GM12878 (cell line): Measurements from ENCODE around the gene DNAJB4. TPM values are rescaled to one million over a fixed set of nuclear protein-coding genes. Genes with fewer than 3 reads are reported as not detected.

Experiments used
- ATAC-seq: fragments of 200-7000 bp; cut with Tn5 transposase; 3 replicates; pipeline ENCODE4 v1.9.1; 2020; ENCODE audit warnings: mild to moderate bottlenecking, moderate library complexity
- BruUV-seq: library from RNA; stranded (reverse); fragments of 400-500 nt; replicated peaks from 2 replicates; lab custom pipeline; 2021; lab: Mats Ljungman, UMichigan
- CTCF ChIA-PET: fragments of 300-600 bp; sonication (Branson Sonifier 250); formaldehyde crosslinking; extraction: SDS; loops from one replicate; lab custom pipeline; 2021; ENCODE audit warnings: inconsistent platforms; lab: Yijun Ruan, JAX
- POLR2A ChIA-PET: fragments of 350-600 bp; formaldehyde crosslinking; extraction: SDS; loops from one replicate; lab custom pipeline; 2021; ENCODE audit warnings: inconsistent platforms; lab: Charles Lee
- RAD21 ChIA-PET: fragments of 300-600 bp; sonication (Branson Sonifier 250); formaldehyde crosslinking; loops from one replicate; lab custom pipeline; 2023; ENCODE audit warnings: antibody characterized with exemption; ENCODE audit not compliant: unreplicated experiment; lab: Charles Lee
- SMC1A ChIA-PET: fragments of 300-600 bp; sonication (Branson Sonifier 250); formaldehyde crosslinking; loops from one replicate; lab custom pipeline; 2023; ENCODE audit not compliant: unreplicated experiment, uncharacterized antibody; lab: Charles Lee
- DNase-seq: peaks from one replicate; pipeline ENCODE4 v3.0.0-alpha.2; 2011; ENCODE audit warnings: low read depth, low spot score
- FAIRE-seq: peaks from 3 replicates; lab custom pipeline; 2011; peaks lifted over from hg19 to GRCh38; lab: Jason Lieb, UNC
- H2AFZ ChIP-seq: 2 replicates; pipeline ENCODE4 v1.6.0; 2011; ENCODE audit warnings: low read depth, low read length, control low read depth; ENCODE audit not compliant: control insufficient read depth
- H3K27ac ChIP-seq: 2 replicates; pipeline ENCODE4 v1.5.1; 2011; ENCODE audit warnings: control low read depth; ENCODE audit not compliant: control insufficient read depth, insufficient read depth
- H3K27me3 ChIP-seq, 2 experiments: replicated peaks in 1 of 2; 2 replicates each; pipeline versions ENCODE4 v1.6.0 to v1.6.1; 2011; ENCODE audit warnings: low read length in 1 of 2; ENCODE audit not compliant: control insufficient read depth in 2 of 2, insufficient read depth in 2 of 2
- H3K36me3 ChIP-seq, 2 experiments: 2 replicates each; pipeline ENCODE4 v1.5.1; 2011; ENCODE audit warnings: low read length in 1 of 2; ENCODE audit not compliant: control insufficient read depth in 2 of 2, insufficient read depth in 2 of 2
- H3K4me1 ChIP-seq: 2 replicates; pipeline ENCODE4 v1.6.1; 2011; ENCODE audit warnings: mild to moderate bottlenecking, low read length, moderate library complexity, mixed read lengths; ENCODE audit not compliant: control insufficient read depth, insufficient read depth
- H3K4me2 ChIP-seq: 2 replicates; pipeline ENCODE4 v1.6.0; 2011; ENCODE audit warnings: control low read depth; ENCODE audit not compliant: control insufficient read depth, insufficient read depth
- H3K4me3 ChIP-seq: fragments of 200-600 bp; sonication (generic); 2 replicates; pipeline ENCODE4 v1.5.1; 2016
- H3K79me2 ChIP-seq: 2 replicates; pipeline ENCODE4 v1.6.0; 2011; ENCODE audit warnings: low read length; ENCODE audit not compliant: control insufficient read depth, insufficient read depth
- H3K9ac ChIP-seq: 2 replicates; pipeline ENCODE4 v1.8.0; 2011; ENCODE audit warnings: low read length, control low read depth, mixed read lengths; ENCODE audit not compliant: control insufficient read depth, insufficient read depth
- H3K9me3 ChIP-seq: replicated peaks from 3 replicates; pipeline ENCODE4 v1.5.1; 2011; ENCODE audit warnings: mild to moderate bottlenecking, low read length; ENCODE audit not compliant: control insufficient read depth, insufficient read depth
- H4K20me1 ChIP-seq: 2 replicates; pipeline ENCODE4 v1.6.0; 2011; ENCODE audit not compliant: control insufficient read depth, insufficient read depth
- HDAC6 ChIP-seq: fragments of 200-600 bp; sonication (generic); IDR thresholded peaks from one replicate; pipeline ENCODE4 v1.8.0; 2017; ENCODE audit warnings: antibody characterized with exemption; ENCODE audit not compliant: unreplicated experiment
- IRF4 ChIP-seq: IDR thresholded peaks from 2 replicates; pipeline ENCODE4 v1.6.1; 2011; ENCODE audit warnings: low read depth, low read length
- MXI1 ChIP-seq: fragments of 150-350 bp; IDR thresholded peaks from 2 replicates; pipeline ENCODE4 v1.6.1; 2011; ENCODE audit warnings: low read depth, mild to moderate bottlenecking, inconsistent platforms, low read length, improper control_type of control experiment
- PKNOX1 ChIP-seq: fragments of 450-650 bp; IDR thresholded peaks from 2 replicates; pipeline ENCODE4 v1.6.1; 2016; ENCODE audit warnings: mild to moderate bottlenecking
- POLR2AphosphoS5 ChIP-seq: IDR thresholded peaks from 2 replicates; pipeline ENCODE4 v1.6.1; 2011; ENCODE audit warnings: mild to moderate bottlenecking, low read length, inconsistent platforms
- RBBP5 ChIP-seq: fragments of 200-600 bp; sonication (generic); conservative IDR thresholded peaks from 2 replicates; pipeline ENCODE4 v1.6.1; 2016
- RELB ChIP-seq: fragments of 450-650 bp; IDR thresholded peaks from 2 replicates; pipeline ENCODE4 v1.6.1; 2017; ENCODE audit warnings: low read depth, mild to moderate bottlenecking, moderate library complexity
- SMARCA5 ChIP-seq: fragments of 450-650 bp; IDR thresholded peaks from 2 replicates; pipeline ENCODE4 v1.6.1; 2017; ENCODE audit warnings: mild to moderate bottlenecking
- YY1 ChIP-seq: IDR thresholded peaks from 2 replicates; pipeline ENCODE4 v1.6.1; 2011; ENCODE audit warnings: low read depth, mild to moderate bottlenecking, low read length
- WGBS: methylation state at CpG from one replicate; pipeline ENCODE4 v1.1.6; 2016; ENCODE audit warnings: low lambda C conversion rate; ENCODE audit not compliant: insufficient replicate concordance, insufficient coverage; ENCODE audit errors: missing lambda C conversion rate; 5-methylcytosine and 5-hydroxymethylcytosine counted together
- in situ Hi-C: fragments of 300-500 bp; cut with MboI; formaldehyde crosslinking; loops from 9 replicates; pipeline ENCODE4 v1.14.3; 2018; ENCODE audit warnings: mixed read lengths
- intact Hi-C: fragments of 100-400 bp; cut with micrococcal nuclease; formaldehyde crosslinking; loops from one replicate; pipeline ENCODE4 v1.14.2; 2022; ENCODE audit not compliant: unreplicated experiment
- polyA plus RNA-seq, 11 experiments: library from polyadenylated mRNA; depleted of rRNA in 4 of 11; unstranded in 6 of 11; stranded (reverse) in 5 of 11; fragments of >200 nt; fragmentation: Nextera tagmentation in 4 of 11; fragmentation: Illumina TruSeq in 1 of 11; extraction: Ambion mirVana in 4 of 11; extraction: Trizol in 1 of 11; gene quantifications; 1 replicate in 1 of 11; 2 replicates in 10 of 11; pipeline versions ENCODE4 v1.2.1 to v1.2.3, GENCODE V29; 2011 to 2016; ENCODE audit warnings: inconsistent platforms in 2 of 11, missing spikeins in 2 of 11, low read depth in 1 of 11
- total RNA-seq, 4 experiments: library from RNA; depleted of rRNA in 3 of 4; stranded (reverse); fragments of >200 nt in 3 of 4; fragmentation: Illumina TruSeq in 1 of 4; extraction: Trizol in 1 of 4; gene quantifications; 2 replicates each; pipeline versions ENCODE4 v1.2.1 to v1.2.3, GENCODE V29; 2013 to 2021

Gene DNAJB4
- total and polyA plus RNA-seq, 10 of the 15 experiments (the other 5 are each of a cell fraction or from before 2014, with no cell fraction given) = 3.8 to 10.5 (median 6.6) TPM

GRCh38 chr1:78038071-78038470 is 33.3 kb downstream of the DNAJB4 start:
- ChIA-PET RAD21 (no interaction called here), POLR2A (no interaction called here), SMC1A (interaction anchor here (1.0 kb wide), 1 partner anchor 11 kb away, joined by 3 read pairs; no protein-coding TSS in a partner anchor), CTCF (no interaction called here)
- Histone ChIP-seq H2AFZ (no peak overlapping the region), H3K4me2 (no peak overlapping the region), H3K4me1 (no peaks in the 10 kb centered on the region), H3K36me3 (no peaks in the 10 kb centered on the region), H3K9ac (no peak overlapping the region), H3K4me3 (no peak overlapping the region), H3K79me2 (no peaks in the 10 kb centered on the region), H3K9me3 (no peaks in the 10 kb centered on the region), H3K27me3 (no peaks in the 10 kb centered on the region), H3K27ac (no peak overlapping the region), H4K20me1 (no peaks in the 10 kb centered on the region; the same call in 1 of the 2 replicates)
- intact Hi-C loops (no loop called here), in situ Hi-C loops (no loop called here)
- WGBS = 73% methylated on average over 2 of the region's 2 CpGs
- DNase-seq (no peak), ATAC-seq (no peak), FAIRE-seq (no peak)
- TF ChIP-seq MXI1 = no peak
- no peak for TF ChIP-seq IRF4
- TF ChIP-seq SMARCA5 = no peak
- TF ChIP-seq RBBP5 = no peak
- no peak for TF ChIP-seq POLR2AphosphoS5
- no TSS peak for BruUV-seq

DNA sequence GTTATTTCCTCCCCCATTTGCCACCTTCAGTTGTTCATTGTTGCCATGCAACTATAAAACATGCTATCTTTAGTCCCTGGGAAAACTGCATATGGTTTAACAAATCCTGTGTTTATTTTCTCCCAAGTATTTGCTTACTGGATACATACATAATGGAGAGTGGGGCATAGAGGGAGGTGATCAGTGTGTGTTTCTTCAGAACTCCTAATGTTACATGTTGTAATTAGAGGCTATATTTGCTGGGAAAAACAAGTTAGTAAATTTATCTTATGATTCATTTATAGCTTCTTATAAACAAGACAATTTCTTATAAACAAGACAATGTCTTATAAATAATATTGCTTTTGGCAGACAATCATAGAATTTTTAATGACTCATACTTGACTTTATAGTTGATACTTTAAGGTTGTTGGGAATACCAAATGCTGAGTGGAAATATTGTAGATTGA is 33.8 kb downstream of the DNAJB4 start:
- Histone ChIP-seq H3K27me3 (no peaks in the 10 kb centered on the region; a peak in 1 of 4 replicates), H2AFZ (no peak overlapping the region), H3K36me3 (no peaks in the 10 kb centered on the region), H3K79me2 (no peaks in the 10 kb centered on the region), H3K27ac (no peak overlapping the region), H3K4me2 (no peak overlapping the region), H3K4me1 (no peaks in the 10 kb centered on the region), H3K9ac (no peak overlapping the region), H3K9me3 (no peaks in the 10 kb centered on the region), H4K20me1 (no peaks in the 10 kb centered on the region; the same call in 1 of the 2 replicates), H3K4me3 (no peak overlapping the region)
- BruUV-seq = no TSS peak
- no peak for ATAC-seq
- CTCF ChIA-PET = no interaction called here
- DNase-seq = no peak
- RAD21 ChIA-PET = no interaction called here
- SMC1A ChIA-PET = interaction anchor here (1.0 kb wide), 1 partner anchor 12 kb away, joined by 3 read pairs; no protein-coding TSS in a partner anchor
- POLR2A ChIA-PET = no interaction called here
- intact Hi-C loops (no loop called here), in situ Hi-C loops (no loop called here)
- FAIRE-seq = no peak
- TF ChIP-seq YY1 (no peak), HDAC6 (no peak), RELB (no peak), PKNOX1 (no peak)
